ENCODE data around the gene NSFL1C. TPM values are rescaled to one million over a fixed set of nuclear protein-coding genes. Genes with fewer than 3 reads are reported as not detected.

NSFL1C gene
- total and polyA plus RNA-seq, 4 donors, result 32.0 to 119 (median 84.1) TPM

Other genes starting within 250 kb of the NSFL1C start
- gene RAD21L1, start 240.8 kb downstream of the NSFL1C start, total RNA-seq, result under 1 TPM; 0.10 to 0.28 TPM
- not detected for gene RAD21L1, start 240.8 kb downstream of the NSFL1C start, polyA plus RNA-seq (ENCODE audit: insufficient read length in 2 of 2)
- gene SNPH, start 200.6 kb downstream of the NSFL1C start, total RNA-seq, result 10 to 100 TPM; 12.2 to 25.6 TPM
- gene SNPH, start 200.6 kb downstream of the NSFL1C start, polyA plus RNA-seq (ENCODE audit: insufficient read length in 2 of 2), result 10 to 100 TPM; 42.3 to 46.7 TPM
- gene SDCBP2, start 137.7 kb downstream of the NSFL1C start, total RNA-seq, result 1 to 10 TPM; 4.1 to 8.7 TPM
- 10 to 100 TPM; 20.0 to 20.1 TPM for gene SDCBP2, start 137.7 kb downstream of the NSFL1C start, polyA plus RNA-seq (ENCODE audit: insufficient read length in 2 of 2)
- 100 to 1,000 TPM in 1 of 2 donors, 10 to 100 TPM in 1; 87.2 to 102 TPM for gene FKBP1A, start 73.8 kb downstream of the NSFL1C start, total RNA-seq
- gene FKBP1A, start 73.8 kb downstream of the NSFL1C start, polyA plus RNA-seq (ENCODE audit: insufficient read length in 2 of 2), result 100 to 1,000 TPM; 258 to 261 TPM
- 1 to 10 TPM; 1.8 to 2.6 TPM for gene SIRPB2, start 24.6 kb upstream of the NSFL1C start, total RNA-seq
- gene SIRPB2, start 24.6 kb upstream of the NSFL1C start, polyA plus RNA-seq (ENCODE audit: insufficient read length in 2 of 2), result 1 to 10 TPM; 1.3 to 1.5 TPM
- gene SIRPD, start 90.9 kb upstream of the NSFL1C start, total RNA-seq, result not detected
- not detected for gene SIRPD, start 90.9 kb upstream of the NSFL1C start, polyA plus RNA-seq (ENCODE audit: insufficient read length in 2 of 2)
- gene SIRPB1, start 153.2 kb upstream of the NSFL1C start, total RNA-seq, result under 1 TPM in 1 of 2 donors, not detected in 1; 0.69 TPM
- 1 to 10 TPM; 1.2 to 2.9 TPM for gene SIRPB1, start 153.2 kb upstream of the NSFL1C start, polyA plus RNA-seq (ENCODE audit: insufficient read length in 2 of 2)
- gene SIRPG, start 190.9 kb upstream of the NSFL1C start, total RNA-seq, result not detected
- gene SIRPG, start 190.9 kb upstream of the NSFL1C start, polyA plus RNA-seq (ENCODE audit: insufficient read length in 2 of 2), result not detected

All from spinal cord (tissue), 4 donors.